Neural cell (in vitro differentiated cells): ENCODE data around the gene CDHR5.

ENCODE experiments used
- EZH2 ChIP-seq: fragments of 200-600, 300-800 bp; shearing (Covaris generic), sonication (generic); IDR thresholded peaks from 2 replicates; pipeline ENCODE4 v1.6.1; 2014; ENCODE audit warnings: antibody characterized with exemption, low read length, borderline replicate concordance, mild to moderate bottlenecking; ENCODE audit not compliant: insufficient read depth, poor library complexity, severe bottlenecking
- MXI1 ChIP-seq: fragments of 450-650 bp; conservative IDR thresholded peaks from 2 replicates; pipeline ENCODE4 v1.6.1; 2014; ENCODE audit warnings: antibody characterized with exemption, mild to moderate bottlenecking; ENCODE audit not compliant: poor library complexity, severe bottlenecking
- RAD21 ChIP-seq: fragments of 450-650 bp; conservative IDR thresholded peaks from 2 replicates; pipeline ENCODE4 v1.6.1; 2014; ENCODE audit warnings: antibody characterized with exemption, mild to moderate bottlenecking, moderate library complexity
- TAF1 ChIP-seq: IDR thresholded peaks from 2 replicates; pipeline ENCODE4 v1.6.1; 2012; ENCODE audit warnings: low read depth
- TF ChIP-seq, protein P1 (sequence below): fragments of 450-650 bp; IDR thresholded peaks from 2 replicates; pipeline ENCODE4 v1.5.1; 2014; ENCODE audit warnings: antibody characterized with exemption, mild to moderate bottlenecking, moderate library complexity; ENCODE audit not compliant: poor library complexity, severe bottlenecking

DNA sequence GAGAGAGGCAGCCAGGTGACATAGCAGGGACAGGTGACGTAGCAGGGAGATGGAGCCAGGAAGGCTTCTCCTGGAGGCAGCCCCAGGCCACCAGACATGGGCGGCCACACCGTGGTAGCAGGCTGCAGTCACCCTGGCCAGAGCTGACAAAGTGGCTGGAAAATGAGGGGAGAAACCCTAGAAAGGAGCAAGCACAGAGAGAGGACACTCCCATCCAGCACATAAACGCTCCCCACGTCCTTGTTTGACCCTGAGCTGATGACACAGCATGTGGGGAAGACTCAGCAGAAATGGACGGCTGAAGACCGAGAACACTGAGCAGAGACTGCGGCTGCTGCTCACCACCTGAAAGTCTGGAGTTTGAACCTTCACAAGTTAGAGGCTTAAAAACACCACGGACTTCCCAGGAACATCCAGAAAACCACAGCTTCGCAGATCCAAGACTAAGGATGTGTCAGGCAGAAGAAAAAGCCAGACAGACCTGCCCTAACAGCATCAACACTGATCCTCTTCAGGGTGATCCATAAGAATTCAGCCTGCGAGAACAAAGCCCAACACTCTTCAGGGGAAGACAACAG is 41.0 kb upstream of the CDHR5 start:
- TF ChIP-seq RAD21 (no peak), EZH2 (no peak), TAF1 (no peak), MXI1 (no peak)
- TF ChIP-seq, protein P1, sequence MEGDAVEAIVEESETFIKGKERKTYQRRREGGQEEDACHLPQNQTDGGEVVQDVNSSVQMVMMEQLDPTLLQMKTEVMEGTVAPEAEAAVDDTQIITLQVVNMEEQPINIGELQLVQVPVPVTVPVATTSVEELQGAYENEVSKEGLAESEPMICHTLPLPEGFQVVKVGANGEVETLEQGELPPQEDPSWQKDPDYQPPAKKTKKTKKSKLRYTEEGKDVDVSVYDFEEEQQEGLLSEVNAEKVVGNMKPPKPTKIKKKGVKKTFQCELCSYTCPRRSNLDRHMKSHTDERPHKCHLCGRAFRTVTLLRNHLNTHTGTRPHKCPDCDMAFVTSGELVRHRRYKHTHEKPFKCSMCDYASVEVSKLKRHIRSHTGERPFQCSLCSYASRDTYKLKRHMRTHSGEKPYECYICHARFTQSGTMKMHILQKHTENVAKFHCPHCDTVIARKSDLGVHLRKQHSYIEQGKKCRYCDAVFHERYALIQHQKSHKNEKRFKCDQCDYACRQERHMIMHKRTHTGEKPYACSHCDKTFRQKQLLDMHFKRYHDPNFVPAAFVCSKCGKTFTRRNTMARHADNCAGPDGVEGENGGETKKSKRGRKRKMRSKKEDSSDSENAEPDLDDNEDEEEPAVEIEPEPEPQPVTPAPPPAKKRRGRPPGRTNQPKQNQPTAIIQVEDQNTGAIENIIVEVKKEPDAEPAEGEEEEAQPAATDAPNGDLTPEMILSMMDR, result no peak
